ENCODE measurements around the gene FBXL7.

The FBXL7 gene

GRCh38 chr5:15640116-15640515 is 140.1 kb downstream of the FBXL7 start:
- TF ChIP-seq TCF12 (IDR thresholded peaks at IDR 0.05; ENCODE audit: low read depth) (no peak), MAX (IDR thresholded peaks at IDR 0.05) (no peak), ZBTB7A (IDR thresholded peaks at IDR 0.05; ENCODE audit: low read depth) (no peak), YY1 (IDR thresholded peaks at IDR 0.05; ENCODE audit: low read depth) (no peak), CEBPB (IDR thresholded peaks at IDR 0.05) (no peak), NFIC (IDR thresholded peaks at IDR 0.05) (no peak), EP300 (IDR thresholded peaks at IDR 0.05; ENCODE audit: borderline replicate concordance) (no peak), CREB1 (IDR thresholded peaks at IDR 0.05; ENCODE audit: low read depth) (no peak), USF1 (IDR thresholded peaks at IDR 0.05) (no peak), RAD21 (IDR thresholded peaks at IDR 0.05; ENCODE audit: low read depth) (no peak), EGR1 (IDR thresholded peaks at IDR 0.05) (no peak), TEAD4 (IDR thresholded peaks at IDR 0.05) (no peak), REST (IDR thresholded peaks at IDR 0.05; ENCODE audit: low read depth) (no peak), FOXM1 (IDR thresholded peaks at IDR 0.05; ENCODE audit: borderline replicate concordance, low read depth) (no peak), TAF1 (IDR thresholded peaks at IDR 0.05; ENCODE audit: low read depth) (no peak)

GRCh38 chr5:15643731-15644130 is 143.8 kb downstream of the FBXL7 start:
- TF ChIP-seq TEAD4 (IDR thresholded peaks at IDR 0.05) (no peak), TCF12 (IDR thresholded peaks at IDR 0.05; ENCODE audit: low read depth) (no peak), EP300 (IDR thresholded peaks at IDR 0.05; ENCODE audit: borderline replicate concordance) (no peak), CEBPB (IDR thresholded peaks at IDR 0.05) (no peak), EGR1 (IDR thresholded peaks at IDR 0.05) (no peak), USF1 (IDR thresholded peaks at IDR 0.05) (no peak), CREB1 (IDR thresholded peaks at IDR 0.05; ENCODE audit: low read depth) (no peak), NFIC (IDR thresholded peaks at IDR 0.05) (no peak), REST (IDR thresholded peaks at IDR 0.05; ENCODE audit: low read depth) (no peak), RAD21 (IDR thresholded peaks at IDR 0.05; ENCODE audit: low read depth) (no peak), ZBTB7A (IDR thresholded peaks at IDR 0.05; ENCODE audit: low read depth) (no peak), FOXM1 (IDR thresholded peaks at IDR 0.05; ENCODE audit: borderline replicate concordance, low read depth) (no peak), YY1 (IDR thresholded peaks at IDR 0.05; ENCODE audit: low read depth) (no peak)

- no peak for TF ChIP-seq USF1 (IDR thresholded peaks at IDR 0.05)
Measured at GRCh38 chr5:15645381-15646160, 145.6 kb downstream of the FBXL7 start.

- TF ChIP-seq USF1 (IDR thresholded peaks at IDR 0.05) (no peak), TEAD4 (IDR thresholded peaks at IDR 0.05) (no peak), EGR1 (IDR thresholded peaks at IDR 0.05) (no peak), CREB1 (IDR thresholded peaks at IDR 0.05; ENCODE audit: low read depth) (no peak), EP300 (IDR thresholded peaks at IDR 0.05; ENCODE audit: borderline replicate concordance) (no peak), MAX (IDR thresholded peaks at IDR 0.05) (no peak), ZBTB7A (IDR thresholded peaks at IDR 0.05; ENCODE audit: low read depth) (no peak), RAD21 (IDR thresholded peaks at IDR 0.05; ENCODE audit: low read depth) (no peak), FOXM1 (IDR thresholded peaks at IDR 0.05; ENCODE audit: borderline replicate concordance, low read depth) (no peak), TAF1 (IDR thresholded peaks at IDR 0.05; ENCODE audit: low read depth) (no peak), YY1 (IDR thresholded peaks at IDR 0.05; ENCODE audit: low read depth) (no peak), TCF12 (IDR thresholded peaks at IDR 0.05; ENCODE audit: low read depth) (no peak), NFIC (IDR thresholded peaks at IDR 0.05) (no peak)
Measured at GRCh38 chr5:15646371-15646770, 146.4 kb downstream of the FBXL7 start.

- TF ChIP-seq CREB1 (IDR thresholded peaks at IDR 0.05; ENCODE audit: low read depth) (no peak), FOXM1 (IDR thresholded peaks at IDR 0.05; ENCODE audit: borderline replicate concordance, low read depth) (no peak), TCF12 (IDR thresholded peaks at IDR 0.05; ENCODE audit: low read depth) (no peak), TAF1 (IDR thresholded peaks at IDR 0.05; ENCODE audit: low read depth) (no peak), USF1 (IDR thresholded peaks at IDR 0.05) (no peak), CEBPB (IDR thresholded peaks at IDR 0.05) (no peak), YY1 (IDR thresholded peaks at IDR 0.05; ENCODE audit: low read depth) (no peak), MAX (IDR thresholded peaks at IDR 0.05) (no peak), EGR1 (IDR thresholded peaks at IDR 0.05) (no peak), ZBTB7A (IDR thresholded peaks at IDR 0.05; ENCODE audit: low read depth) (no peak), TEAD4 (IDR thresholded peaks at IDR 0.05) (no peak), REST (IDR thresholded peaks at IDR 0.05; ENCODE audit: low read depth) (no peak), RAD21 (IDR thresholded peaks at IDR 0.05; ENCODE audit: low read depth) (no peak), EP300 (IDR thresholded peaks at IDR 0.05; ENCODE audit: borderline replicate concordance) (no peak)
Measured at GRCh38 chr5:15647251-15647650, 147.3 kb downstream of the FBXL7 start.

All from Ishikawa (cell line).